ENCODE results near the gene RACGAP1.

GRCh38 chr12:49953151-49953550, 72.1 kb downstream of the RACGAP1 start:
- no peak for TF ChIP-seq CTCF (IDR thresholded peaks at IDR 0.05)
- no peak for TF ChIP-seq POLR2A (IDR thresholded peaks at IDR 0.05)

Measured in testis (tissue), 2 donors.